HepG2 (cell line): ENCODE results near the gene ERCC4. TPM values are rescaled to one million over a fixed set of nuclear protein-coding genes. Genes with fewer than 3 reads are reported as not detected.

Source experiments
- AKAP8 ChIP-seq: sonication (generic); formaldehyde crosslinking; IDR thresholded peaks from 2 replicates; pipeline ENCODE4 v1.5.1; 2020; ENCODE audit warnings: mild to moderate bottlenecking, missing genetic modification reagents
- ATAD3A ChIP-seq: sonication (generic); formaldehyde crosslinking; IDR thresholded peaks from 2 replicates; pipeline ENCODE4 v1.4.0; 2020; ENCODE audit warnings: missing genetic modification reagents
- BCL6 ChIP-seq: IDR thresholded peaks from 2 replicates; pipeline ENCODE4 v1.6.1; 2016; ENCODE audit warnings: missing genetic modification reagents, missing compliant biosample characterization
- DNMT3B ChIP-seq: conservative IDR thresholded peaks from 2 replicates; pipeline ENCODE4 v1.6.1; 2016; ENCODE audit warnings: missing biosample characterization, control low read depth
- DPF2 ChIP-seq: sonication (generic); formaldehyde crosslinking; IDR thresholded peaks from 2 replicates; pipeline ENCODE4 v1.4.0; 2020; ENCODE audit warnings: mild to moderate bottlenecking, low read depth, missing genetic modification reagents, borderline replicate concordance
- DR1 ChIP-seq: sonication (generic); formaldehyde crosslinking; IDR thresholded peaks from 2 replicates; pipeline ENCODE4 v1.8.0; 2021; ENCODE audit warnings: mild to moderate bottlenecking, missing genetic modification reagents, inconsistent platforms
- GLMP ChIP-seq: sonication (generic); formaldehyde crosslinking; IDR thresholded peaks from 2 replicates; pipeline ENCODE4 v1.9.0; 2021; ENCODE audit warnings: missing genetic modification reagents, mild to moderate bottlenecking, borderline replicate concordance
- HNF4G ChIP-seq, 2 experiments: sonication (generic) in 1 of 2; formaldehyde crosslinking in 1 of 2; IDR thresholded peaks; 2 replicates each; pipeline versions ENCODE4 v1.4.0 to v1.6.1; 2011 to 2020; ENCODE audit warnings: borderline replicate concordance in 2 of 2, low read depth in 2 of 2, mild to moderate bottlenecking in 2 of 2, low read length in 1 of 2, missing genetic modification reagents in 1 of 2, moderate library complexity in 1 of 2
- IKZF1 ChIP-seq: fragments of 450-650 bp; IDR thresholded peaks from 2 replicates; pipeline ENCODE4 v1.7.1; 2016
- NR2F6 ChIP-seq, 2 experiments: IDR thresholded peaks; 2 replicates each; pipeline ENCODE4 v1.6.1; 2016; ENCODE audit warnings: antibody characterized with exemption in 1 of 2, mild to moderate bottlenecking in 1 of 2
- ZNF230 ChIP-seq: sonication (generic); formaldehyde crosslinking; IDR thresholded peaks from 2 replicates; pipeline ENCODE4 v1.4.0; 2020; ENCODE audit warnings: mild to moderate bottlenecking, missing genetic modification reagents
- ZNF234 ChIP-seq: sonication (generic); formaldehyde crosslinking; conservative IDR thresholded peaks from 2 replicates; pipeline ENCODE4 v1.5.1; 2020; ENCODE audit warnings: mild to moderate bottlenecking, missing genetic modification reagents
- ZNF569 ChIP-seq: sonication (generic); formaldehyde crosslinking; IDR thresholded peaks from 2 replicates; pipeline ENCODE4 v1.5.0; 2020; ENCODE audit warnings: mild to moderate bottlenecking, missing genetic modification reagents, moderate library complexity, borderline replicate concordance
- polyA plus RNA-seq, 8 experiments: library from polyadenylated mRNA; depleted of rRNA in 3 of 8; stranded (reverse) in 7 of 8; unstranded in 1 of 8; fragments of >200 nt; fragmentation: Illumina TruSeq in 4 of 8; extraction: Trizol in 4 of 8; gene quantifications; 2 replicates each; pipeline versions ENCODE4 v1.2.1 to v1.2.3, GENCODE V29; 2011 to 2016; ENCODE audit warnings: low read depth in 4 of 8, missing spikeins in 1 of 8, mixed read lengths in 1 of 8; ENCODE audit not compliant: insufficient read depth in 1 of 8
- total RNA-seq, 5 experiments: library from RNA; depleted of rRNA; stranded (reverse); fragments of >200 nt; fragmentation: Illumina TruSeq; extraction: Trizol; gene quantifications; 2 replicates each; pipeline ENCODE4 v1.2.3, GENCODE V29; 2016; ENCODE audit warnings: low read depth in 1 of 5
- TF ChIP-seq, protein P1 (sequence below): sonication (generic); formaldehyde crosslinking; IDR thresholded peaks from 2 replicates; pipeline ENCODE4 v1.4.0; 2020; ENCODE audit warnings: missing genetic modification reagents, borderline replicate concordance

The ERCC4 gene
- total and polyA plus RNA-seq, 2 of the 13 experiments (the other 11 are each of a cell fraction or from before 2014, with no cell fraction given) = 5.4 to 15.2 TPM

GRCh38 chr16:13919683-13920509 is at the start of gene ERCC4 (continued):
- TF ChIP-seq BCL6 (no peak; the same call in 1 of the 2 replicates), DNMT3B (0 out of 2 replicates have a peak, but pooled peaks have one; percentile 19), DR1 (CRISPR knock-in tag) (peak; percentile 91), NR2F6 (IDR thresholded peaks at IDR 0.05) (no peak), NR2F6 (CRISPR knock-in tag; IDR thresholded peaks at IDR 0.05) (peak; percentile 49; the same call in 1 of the 2 replicates), ATAD3A (CRISPR knock-in tag) (no peak), ZNF569 (no peak), AKAP8 (CRISPR knock-in tag) (peak; percentile 91), GLMP (CRISPR knock-in tag) (no peak; the same call in 1 of the 2 replicates), ZNF234 (CRISPR knock-in tag) (0 out of 2 replicates have a peak, but pooled peaks have one; percentile 67), HNF4G (IDR thresholded peaks at IDR 0.05; ENCODE audit: borderline replicate concordance, low read depth, low read length) (peak; percentile 94; the same call in 1 of the 2 replicates), HNF4G (CRISPR knock-in tag; IDR thresholded peaks at IDR 0.05; ENCODE audit: borderline replicate concordance, low read depth) (peak; percentile 64; the same call in 1 of the 2 replicates), IKZF1 (no peak), DPF2 (CRISPR knock-in tag) (no peak), ZNF230 (CRISPR knock-in tag) (peak; percentile 75)
- TF ChIP-seq, protein P1, sequence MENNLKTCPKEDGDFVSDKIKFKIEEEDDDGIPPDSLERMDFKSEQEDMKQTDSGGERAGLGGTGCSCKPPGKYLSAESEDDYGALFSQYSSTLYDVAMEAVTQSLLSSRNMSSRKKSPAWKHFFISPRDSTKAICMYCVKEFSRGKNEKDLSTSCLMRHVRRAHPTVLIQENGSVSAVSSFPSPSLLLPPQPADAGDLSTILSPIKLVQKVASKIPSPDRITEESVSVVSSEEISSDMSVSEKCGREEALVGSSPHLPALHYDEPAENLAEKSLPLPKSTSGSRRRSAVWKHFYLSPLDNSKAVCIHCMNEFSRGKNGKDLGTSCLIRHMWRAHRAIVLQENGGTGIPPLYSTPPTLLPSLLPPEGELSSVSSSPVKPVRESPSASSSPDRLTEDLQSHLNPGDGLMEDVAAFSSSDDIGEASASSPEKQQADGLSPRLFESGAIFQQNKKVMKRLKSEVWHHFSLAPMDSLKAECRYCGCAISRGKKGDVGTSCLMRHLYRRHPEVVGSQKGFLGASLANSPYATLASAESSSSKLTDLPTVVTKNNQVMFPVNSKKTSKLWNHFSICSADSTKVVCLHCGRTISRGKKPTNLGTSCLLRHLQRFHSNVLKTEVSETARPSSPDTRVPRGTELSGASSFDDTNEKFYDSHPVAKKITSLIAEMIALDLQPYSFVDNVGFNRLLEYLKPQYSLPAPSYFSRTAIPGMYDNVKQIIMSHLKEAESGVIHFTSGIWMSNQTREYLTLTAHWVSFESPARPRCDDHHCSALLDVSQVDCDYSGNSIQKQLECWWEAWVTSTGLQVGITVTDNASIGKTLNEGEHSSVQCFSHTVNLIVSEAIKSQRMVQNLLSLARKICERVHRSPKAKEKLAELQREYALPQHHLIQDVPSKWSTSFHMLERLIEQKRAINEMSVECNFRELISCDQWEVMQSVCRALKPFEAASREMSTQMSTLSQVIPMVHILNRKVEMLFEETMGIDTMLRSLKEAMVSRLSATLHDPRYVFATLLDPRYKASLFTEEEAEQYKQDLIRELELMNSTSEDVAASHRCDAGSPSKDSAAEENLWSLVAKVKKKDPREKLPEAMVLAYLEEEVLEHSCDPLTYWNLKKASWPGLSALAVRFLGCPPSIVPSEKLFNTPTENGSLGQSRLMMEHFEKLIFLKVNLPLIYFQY (CRISPR knock-in tag) = peak; percentile 33; the same call in 1 of the 2 replicates
